Measurements from ENCODE around the gene CDC42BPA. TPM values are rescaled to one million over a fixed set of nuclear protein-coding genes. Genes with fewer than 3 reads are reported as not detected.

Gene CDC42BPA
- total and polyA plus RNA-seq, 2 of the 8 experiments (the other 6 are each of a cell fraction or from before 2014, with no cell fraction given), result 7.1 to 28.5 TPM

DNA sequence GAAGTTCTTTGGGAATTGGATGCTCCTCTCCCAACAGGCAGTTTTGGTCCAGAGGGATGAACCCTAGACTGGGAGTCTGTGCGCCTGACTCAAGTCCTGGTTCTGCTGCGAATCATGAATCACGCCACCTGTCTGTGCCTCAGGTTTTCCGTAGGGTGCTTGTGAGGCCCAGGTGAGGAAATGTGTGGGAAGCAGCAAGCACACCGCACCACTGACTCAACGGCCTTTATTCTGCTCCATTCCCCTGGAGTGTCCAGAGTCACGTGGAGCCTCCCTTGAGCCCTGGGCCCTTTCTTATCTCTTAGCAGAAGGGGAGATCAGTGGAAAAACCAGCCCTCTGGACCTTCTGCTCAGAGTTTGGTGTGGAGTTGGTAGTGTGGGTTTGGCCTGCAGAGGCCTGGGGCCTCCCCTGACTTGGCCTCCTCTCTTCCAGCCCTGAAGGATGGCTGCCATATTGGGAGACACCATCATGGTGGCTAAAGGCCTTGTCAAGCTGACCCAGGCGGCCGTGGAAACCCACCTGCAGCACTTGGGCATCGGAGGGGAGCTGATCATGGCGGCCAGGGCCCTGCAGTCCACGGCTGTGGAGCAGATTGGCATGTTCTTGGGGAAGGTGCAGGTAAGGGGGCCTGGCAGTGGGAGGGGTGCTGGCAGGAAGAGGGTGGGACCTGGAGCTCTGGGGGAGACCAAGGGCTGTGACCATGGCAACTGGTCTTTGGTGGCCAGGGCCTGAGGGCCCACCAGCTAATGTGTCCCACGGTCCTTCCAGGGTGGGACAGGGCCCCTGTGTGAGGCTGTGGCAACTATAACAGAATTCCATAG is 357.1 kb downstream of the CDC42BPA start (continued):
- no peak for TF ChIP-seq CREB1 (IDR thresholded peaks at IDR 0.05)
- TF ChIP-seq SAP30 (IDR thresholded peaks at IDR 0.05; ENCODE audit: insufficient read depth, insufficient replicate concordance, low read length), result no peak
- TF ChIP-seq TAF1 (IDR thresholded peaks at IDR 0.05; ENCODE audit: low read depth, low read length), result no peak
- no peak for TF ChIP-seq FOSL1 (IDR thresholded peaks at IDR 0.05; ENCODE audit: insufficient read depth, low read depth, low read length)
- TF ChIP-seq, protein P1, sequence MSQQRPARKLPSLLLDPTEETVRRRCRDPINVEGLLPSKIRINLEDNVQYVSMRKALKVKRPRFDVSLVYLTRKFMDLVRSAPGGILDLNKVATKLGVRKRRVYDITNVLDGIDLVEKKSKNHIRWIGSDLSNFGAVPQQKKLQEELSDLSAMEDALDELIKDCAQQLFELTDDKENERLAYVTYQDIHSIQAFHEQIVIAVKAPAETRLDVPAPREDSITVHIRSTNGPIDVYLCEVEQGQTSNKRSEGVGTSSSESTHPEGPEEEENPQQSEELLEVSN (IDR thresholded peaks at IDR 0.05), result no peak
- TF ChIP-seq JUND (IDR thresholded peaks at IDR 0.05; ENCODE audit: low read length), result no peak
- TF ChIP-seq, protein P2, sequence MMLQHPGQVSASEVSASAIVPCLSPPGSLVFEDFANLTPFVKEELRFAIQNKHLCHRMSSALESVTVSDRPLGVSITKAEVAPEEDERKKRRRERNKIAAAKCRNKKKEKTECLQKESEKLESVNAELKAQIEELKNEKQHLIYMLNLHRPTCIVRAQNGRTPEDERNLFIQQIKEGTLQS (IDR thresholded peaks at IDR 0.05; ENCODE audit: insufficient read depth, low read depth, low read length), result no peak

All from H1 (cell line).